Measurements from ENCODE around the gene OR12D3. TPM values are rescaled to one million over a fixed set of nuclear protein-coding genes. Genes with fewer than 3 reads are reported as not detected.
"Not testable (repeated sequence)": the region's sequence is repeated elsewhere in the genome, so short reads cannot be mapped to it uniquely, and the experiment has no call there.

The OR12D3 gene
- total RNA-seq, 1 experiment from 2014 or later, result not detected

DNA sequence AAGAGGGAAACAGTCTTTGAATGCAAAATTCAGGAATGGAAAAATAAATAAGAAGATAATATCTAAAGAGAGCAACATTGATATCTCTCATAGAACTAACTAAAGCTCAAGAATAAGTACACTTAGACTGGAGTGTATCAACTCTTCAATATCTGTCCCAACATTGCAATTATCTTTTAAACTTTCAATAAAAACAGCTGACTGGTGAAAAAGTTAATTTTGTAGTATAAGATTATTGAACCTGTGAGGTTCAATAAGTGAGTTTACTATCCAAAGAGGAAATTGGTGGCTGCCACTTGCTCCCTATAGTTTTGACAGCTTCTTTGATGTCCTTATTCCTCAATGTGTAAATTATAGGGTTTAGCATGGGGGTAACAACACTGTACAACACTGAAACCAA is 20.1 kb downstream of the OR12D3 start:
- Histone ChIP-seq H3K4me2 (ENCODE audit: low read length) (no peak overlapping the region), H3K9me3 (ENCODE audit: control insufficient read depth in 1 of 2, insufficient read depth in 1 of 2, low read depth in 1 of 2, low read length in 2 of 2) (no peaks in the 10 kb centered on the region), H3K9ac (ENCODE audit: low read length) (no peak overlapping the region), H3K27ac (ENCODE audit: low read depth, low read length) (no peak overlapping the region), H4K20me1 (ENCODE audit: insufficient read depth) (no peaks in the 10 kb centered on the region), H3K9me2 (ENCODE audit: insufficient read depth) (no peaks in the 10 kb centered on the region), H3K79me2 (ENCODE audit: insufficient read depth, low read length) (no peaks in the 10 kb centered on the region), H3K4me3 (replicated peaks in 1 of 2; ENCODE audit: low read depth in 1 of 2, low read length in 2 of 2) (no peak overlapping the region), H3K36me3 (ENCODE audit: control insufficient read depth in 1 of 2, insufficient read depth in 2 of 2, low read length in 2 of 2) (no peaks in the 10 kb centered on the region), H2AFZ (ENCODE audit: low read depth, low read length, poor library complexity, severe bottlenecking) (no peak overlapping the region), H3K27me3 (ENCODE audit: insufficient read depth, low read length) (no peaks in the 10 kb centered on the region), H3K4me1 (ENCODE audit: control insufficient read depth in 1 of 2, insufficient read depth in 2 of 2, low read length in 2 of 2) (no peaks in the 10 kb centered on the region)
- ATAC-seq, result no peak
- CTCF ChIA-PET, result no interaction called here
- no peak for TF ChIP-seq SRF (IDR thresholded peaks at IDR 0.05; ENCODE audit: low read depth)
- TF ChIP-seq ZFX (IDR thresholded peaks at IDR 0.05), result no peak
- TF ChIP-seq, protein P1, sequence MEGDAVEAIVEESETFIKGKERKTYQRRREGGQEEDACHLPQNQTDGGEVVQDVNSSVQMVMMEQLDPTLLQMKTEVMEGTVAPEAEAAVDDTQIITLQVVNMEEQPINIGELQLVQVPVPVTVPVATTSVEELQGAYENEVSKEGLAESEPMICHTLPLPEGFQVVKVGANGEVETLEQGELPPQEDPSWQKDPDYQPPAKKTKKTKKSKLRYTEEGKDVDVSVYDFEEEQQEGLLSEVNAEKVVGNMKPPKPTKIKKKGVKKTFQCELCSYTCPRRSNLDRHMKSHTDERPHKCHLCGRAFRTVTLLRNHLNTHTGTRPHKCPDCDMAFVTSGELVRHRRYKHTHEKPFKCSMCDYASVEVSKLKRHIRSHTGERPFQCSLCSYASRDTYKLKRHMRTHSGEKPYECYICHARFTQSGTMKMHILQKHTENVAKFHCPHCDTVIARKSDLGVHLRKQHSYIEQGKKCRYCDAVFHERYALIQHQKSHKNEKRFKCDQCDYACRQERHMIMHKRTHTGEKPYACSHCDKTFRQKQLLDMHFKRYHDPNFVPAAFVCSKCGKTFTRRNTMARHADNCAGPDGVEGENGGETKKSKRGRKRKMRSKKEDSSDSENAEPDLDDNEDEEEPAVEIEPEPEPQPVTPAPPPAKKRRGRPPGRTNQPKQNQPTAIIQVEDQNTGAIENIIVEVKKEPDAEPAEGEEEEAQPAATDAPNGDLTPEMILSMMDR (IDR thresholded peaks at IDR 0.05 in 2 of 3, conservative IDR thresholded peaks at IDR 0.05 in 1 of 3; ENCODE audit: borderline replicate concordance in 1 of 3, insufficient read depth in 1 of 3, low read depth in 2 of 3, low read length in 2 of 3), result no peak
- TF ChIP-seq, protein P2, sequence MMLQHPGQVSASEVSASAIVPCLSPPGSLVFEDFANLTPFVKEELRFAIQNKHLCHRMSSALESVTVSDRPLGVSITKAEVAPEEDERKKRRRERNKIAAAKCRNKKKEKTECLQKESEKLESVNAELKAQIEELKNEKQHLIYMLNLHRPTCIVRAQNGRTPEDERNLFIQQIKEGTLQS (IDR thresholded peaks at IDR 0.05), result no peak
- TF ChIP-seq FOSL1 (IDR thresholded peaks at IDR 0.05; ENCODE audit: low read depth), result no peak
- no peak for TF ChIP-seq ELF1 (IDR thresholded peaks at IDR 0.05; ENCODE audit: borderline replicate concordance, low read depth)
- DNase-seq (ENCODE audit: low read depth, low spot score), result no peak
- intact Hi-C loops (cut with micrococcal nuclease), result no loop called here
- POLR2A ChIA-PET, result no interaction called here
- RAD21 ChIA-PET (ENCODE audit: low non-redundant PET in 1 of 2, low total read pairs in 2 of 2, uncharacterized antibody in 2 of 2, unreplicated experiment in 2 of 2), result no interaction called here
- no TSS peak for BruUV-seq (replicated peaks)

DNA sequence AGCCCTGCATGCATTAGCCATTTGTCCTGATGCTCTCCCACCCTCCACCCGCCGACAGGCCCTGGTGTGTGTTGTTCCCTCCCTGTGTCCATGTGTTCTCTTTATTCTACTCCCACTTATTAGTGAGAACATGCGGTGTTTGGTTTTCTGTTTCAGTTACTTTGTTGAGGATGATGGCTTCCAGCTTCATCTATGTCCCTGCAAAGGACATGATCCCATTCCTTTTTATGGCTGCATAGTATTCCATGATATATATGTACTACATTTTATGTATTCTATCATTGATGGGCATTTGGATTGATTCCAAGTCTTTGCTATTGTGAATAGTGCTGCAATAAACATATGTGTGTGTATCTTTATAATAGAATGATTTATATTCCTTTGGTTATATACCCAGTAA is 25.7 kb downstream of the OR12D3 start:
- H3K9me3 ChIP-seq (ENCODE audit: control insufficient read depth in 1 of 2, insufficient read depth in 1 of 2, low read depth in 1 of 2, low read length in 2 of 2); H3K36me3 ChIP-seq (ENCODE audit: control insufficient read depth in 1 of 2, insufficient read depth in 2 of 2, low read length in 2 of 2); BruUV-seq (replicated peaks); CTCF ChIA-PET; H4K20me1 ChIP-seq (ENCODE audit: insufficient read depth); DNase-seq (ENCODE audit: low read depth, low spot score); H3K4me2 ChIP-seq (ENCODE audit: low read length); intact Hi-C loops (cut with micrococcal nuclease); H3K4me3 ChIP-seq (replicated peaks in 1 of 2; ENCODE audit: low read depth in 1 of 2, low read length in 2 of 2); H2AFZ ChIP-seq (ENCODE audit: low read depth, low read length, poor library complexity, severe bottlenecking); H3K9me2 ChIP-seq (ENCODE audit: insufficient read depth); H3K4me1 ChIP-seq (ENCODE audit: control insufficient read depth in 1 of 2, insufficient read depth in 2 of 2, low read length in 2 of 2); H3K79me2 ChIP-seq (ENCODE audit: insufficient read depth, low read length); POLR2A ChIA-PET; H3K9ac ChIP-seq (ENCODE audit: low read length); RAD21 ChIA-PET (ENCODE audit: low non-redundant PET in 1 of 2, low total read pairs in 2 of 2, uncharacterized antibody in 2 of 2, unreplicated experiment in 2 of 2); H3K27ac ChIP-seq (ENCODE audit: low read depth, low read length); ATAC-seq; H3K27me3 ChIP-seq (ENCODE audit: insufficient read depth, low read length): not testable (repeated sequence)

Measured in HCT116 (cell line).